Dendritic cell treated with granulocyte-macrophage colony-stimulating factor and Interleukin-4, amounts not matched to agents 40 ng/mL and 50 ng/mL, for 4 days (primary cell): ENCODE measurements around the gene SPRING1.
A peak's percentile ranks its signal among the peaks of the same experiment; 100 is the strongest.

Experiments
- H3K27ac Mint-ChIP-seq: one replicate; pipeline ENCODE4 v1.8.0; 2022; ENCODE audit warnings: mild to moderate bottlenecking, mixed read lengths
- H3K27me3 Mint-ChIP-seq: one replicate; pipeline ENCODE4 v1.8.0; 2022; ENCODE audit warnings: mild to moderate bottlenecking, mixed read lengths
- H3K36me3 Mint-ChIP-seq: one replicate; pipeline ENCODE4 v1.8.0; 2022; ENCODE audit warnings: low read depth, mixed read lengths
- H3K4me1 Mint-ChIP-seq: one replicate; pipeline ENCODE4 v1.8.0; 2022; ENCODE audit warnings: low read depth, mixed read lengths
- H3K4me3 Mint-ChIP-seq: one replicate; pipeline ENCODE4 v1.8.0; 2022; ENCODE audit warnings: mild to moderate bottlenecking, moderate library complexity, mixed read lengths
- H3K9me3 Mint-ChIP-seq: one replicate; pipeline ENCODE4 v1.8.0; 2022; ENCODE audit warnings: mixed read lengths
- intact Hi-C: fragments of 100-400 bp; cut with micrococcal nuclease; formaldehyde crosslinking; loops from one replicate; pipeline ENCODE4 v1.15.0; 2022

Gene SPRING1

DNA sequence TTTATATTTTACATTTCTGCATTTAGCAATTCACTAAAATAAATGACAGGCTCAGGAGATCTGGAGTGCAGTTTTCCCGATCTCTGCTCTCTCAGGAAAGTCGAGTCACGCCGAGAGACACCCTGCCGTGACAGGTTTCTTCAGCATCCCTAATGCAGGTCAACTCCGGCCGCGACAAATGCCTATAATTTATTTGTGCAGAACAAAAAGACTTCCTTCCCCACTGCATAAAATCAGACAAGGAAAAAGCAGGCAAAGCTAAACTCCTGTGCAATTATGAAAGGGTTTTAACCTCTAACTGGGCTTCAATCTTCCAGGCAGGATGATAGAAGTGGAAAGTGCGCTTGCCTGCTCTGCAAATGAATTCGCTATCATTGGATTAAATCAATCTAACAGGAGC lies 28.1 kb downstream of the SPRING1 start:
- H3K9me3 Mint-ChIP-seq: no peaks in the 10 kb centered on the region
- no peak overlapping the region for H3K4me3 Mint-ChIP-seq
- H3K4me1 Mint-ChIP-seq: peaks cover 10% of the 10 kb centered on the region
- no peak overlapping the region for H3K27ac Mint-ChIP-seq
- H3K36me3 Mint-ChIP-seq: peaks cover 25% of the 10 kb centered on the region
- H3K27me3 Mint-ChIP-seq: peaks cover 26% of the 10 kb centered on the region
- intact Hi-C loops: loop anchor here (2.0 kb wide), 1 partner anchor 711 kb away; no protein-coding TSS in a partner anchor

GRCh38 chr12:116708826-116709756 lies 28.8 kb downstream of the SPRING1 start:
- intact Hi-C loops: loop anchor here (2.0 kb wide), 1 partner anchor 710 kb away; no protein-coding TSS in a partner anchor
- Mint-ChIP-seq H3K27me3 (peaks cover 26% of the 10 kb centered on the region), H3K4me1 (peaks cover 10% of the 10 kb centered on the region), H3K27ac (no peak overlapping the region), H3K4me3 (peak overlapping the region; percentile 50), H3K36me3 (peaks cover 18% of the 10 kb centered on the region), H3K9me3 (no peaks in the 10 kb centered on the region)

- Mint-ChIP-seq H3K9me3 (no peaks in the 10 kb centered on the region), H3K4me3 (no peak overlapping the region), H3K27me3 (peaks cover 26% of the 10 kb centered on the region), H3K27ac (no peak overlapping the region), H3K4me1 (peaks cover 15% of the 10 kb centered on the region), H3K36me3 (peaks cover 9% of the 10 kb centered on the region)
- intact Hi-C loops: loop anchor here (2.0 kb wide), 1 partner anchor 709 kb away; no protein-coding TSS in a partner anchor
These were observed 30.1 kb downstream of the SPRING1 start for GRCh38 chr12:116707751-116708150.

DNA sequence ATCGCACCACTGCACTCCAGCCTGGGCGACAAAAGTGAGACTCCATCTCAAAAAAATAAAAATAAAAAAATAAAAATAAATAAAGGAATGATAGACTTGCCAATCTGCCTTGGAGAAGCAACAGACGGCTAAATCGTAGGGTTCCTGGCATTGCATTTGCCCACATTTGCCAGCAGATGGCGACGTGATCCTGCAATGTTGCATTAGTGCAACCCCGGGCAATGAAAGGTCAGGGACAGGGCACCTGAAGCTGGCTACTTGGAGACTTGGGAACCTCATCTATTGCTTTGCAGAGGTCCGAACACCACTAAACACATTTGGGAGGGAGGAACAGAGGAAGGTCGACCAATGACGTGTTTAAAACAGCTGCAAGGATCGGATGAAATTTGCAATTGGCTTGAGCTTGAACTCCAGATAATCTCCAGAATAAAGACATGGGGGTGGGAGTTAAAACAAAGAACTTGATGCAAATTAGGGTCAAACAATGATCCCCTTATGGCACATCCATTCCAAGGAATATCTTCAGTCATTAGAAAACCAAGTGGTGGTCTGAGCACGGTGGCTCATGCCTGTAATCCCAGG lies 34.6 kb downstream of the SPRING1 start:
- H3K4me1 Mint-ChIP-seq: peaks cover 5% of the 10 kb centered on the region
- no peak overlapping the region for H3K27ac Mint-ChIP-seq
- H3K27me3 Mint-ChIP-seq: peaks cover under 1% of the 10 kb centered on the region
- no peak overlapping the region for H3K4me3 Mint-ChIP-seq
- intact Hi-C loops: no loop called here
- no peaks in the 10 kb centered on the region for H3K36me3 Mint-ChIP-seq
- H3K9me3 Mint-ChIP-seq: no peaks in the 10 kb centered on the region

DNA sequence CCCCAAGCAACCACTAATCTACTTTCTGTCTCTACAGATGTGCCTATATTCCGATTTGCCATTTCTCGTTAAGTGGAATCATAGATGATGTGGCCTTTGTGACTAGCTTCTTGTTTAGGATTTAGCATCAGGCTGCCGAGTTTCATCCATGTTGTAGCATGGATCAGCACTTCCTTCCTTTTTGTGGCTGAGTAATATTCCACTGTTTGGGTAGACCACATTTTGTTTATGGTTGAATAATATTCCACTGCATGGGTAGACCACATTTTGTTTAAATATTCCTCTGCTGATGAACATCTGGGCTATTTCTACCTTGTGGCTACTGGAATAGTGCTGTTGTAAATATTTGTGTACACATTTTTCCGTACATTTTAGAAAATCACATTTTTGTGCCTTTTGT lies 36.4 kb downstream of the SPRING1 start:
- no peaks in the 10 kb centered on the region for H3K27me3 Mint-ChIP-seq
- no peak overlapping the region for H3K4me3 Mint-ChIP-seq
- H3K9me3 Mint-ChIP-seq: no peaks in the 10 kb centered on the region
- H3K36me3 Mint-ChIP-seq: no peaks in the 10 kb centered on the region
- intact Hi-C loops: no loop called here
- H3K27ac Mint-ChIP-seq: no peak overlapping the region
- peaks cover 5% of the 10 kb centered on the region for H3K4me1 Mint-ChIP-seq

- Mint-ChIP-seq H3K27ac (no peak overlapping the region), H3K9me3 (no peaks in the 10 kb centered on the region), H3K36me3 (no peaks in the 10 kb centered on the region), H3K4me3 (no peak overlapping the region), H3K4me1 (peaks cover 11% of the 10 kb centered on the region), H3K27me3 (peaks cover 4% of the 10 kb centered on the region)
- intact Hi-C loops: no loop called here
These were observed 37.8 kb downstream of the SPRING1 start for GRCh38 chr12:116700066-116700465.

DNA sequence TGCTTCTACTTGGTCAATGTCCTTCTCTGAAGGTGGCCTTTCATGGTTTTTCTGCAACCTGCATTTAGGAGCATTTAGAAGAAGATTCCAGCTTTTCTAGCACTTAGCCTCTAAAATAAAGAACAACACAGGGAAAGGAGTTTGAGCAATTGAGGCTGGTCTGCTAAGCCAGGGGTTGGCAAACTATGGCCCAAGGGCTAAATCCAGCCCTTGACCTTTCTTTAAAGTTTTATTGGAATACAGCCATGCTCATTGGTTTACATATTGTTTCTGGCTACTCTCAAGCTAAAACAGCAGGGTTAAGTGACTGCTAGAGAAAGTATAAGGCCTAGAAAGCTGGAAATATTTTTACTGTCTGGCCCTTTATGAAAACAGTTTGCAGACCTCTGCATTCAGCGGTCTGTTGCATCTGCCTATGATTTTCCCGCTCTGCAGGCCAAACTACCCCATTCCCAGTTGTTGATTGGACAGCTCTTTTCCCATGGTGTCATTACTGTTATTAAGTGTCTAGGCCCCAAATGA lies 39.3 kb downstream of the SPRING1 start:
- H3K36me3 Mint-ChIP-seq: no peaks in the 10 kb centered on the region
- H3K9me3 Mint-ChIP-seq: no peaks in the 10 kb centered on the region
- no peak overlapping the region for H3K27ac Mint-ChIP-seq
- intact Hi-C loops: no loop called here
- H3K27me3 Mint-ChIP-seq: peaks cover 17% of the 10 kb centered on the region
- no peak overlapping the region for H3K4me3 Mint-ChIP-seq
- peaks cover 25% of the 10 kb centered on the region for H3K4me1 Mint-ChIP-seq

DNA sequence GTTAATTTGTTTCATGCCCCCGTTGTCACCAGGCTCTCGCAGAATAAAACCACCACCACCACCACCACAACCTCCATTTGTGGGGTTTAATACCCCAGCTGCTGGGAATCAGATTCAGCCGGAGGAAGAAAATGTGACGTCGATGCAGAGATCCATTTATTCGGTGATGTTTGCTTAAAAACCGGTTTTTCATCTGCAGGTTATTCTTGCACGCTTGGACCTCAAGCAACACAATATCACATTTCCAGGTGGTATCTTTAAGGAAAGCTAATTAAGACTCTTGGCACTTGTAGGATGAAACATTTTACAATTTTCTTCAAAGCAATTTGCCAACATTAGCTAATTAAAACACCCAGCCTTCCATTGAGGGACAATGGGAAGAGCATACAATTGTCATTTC lies 39.8 kb downstream of the SPRING1 start:
- Mint-ChIP-seq H3K27ac (no peak overlapping the region), H3K4me1 (peaks cover 25% of the 10 kb centered on the region), H3K4me3 (no peak overlapping the region), H3K27me3 (peaks cover 18% of the 10 kb centered on the region), H3K36me3 (no peaks in the 10 kb centered on the region), H3K9me3 (no peaks in the 10 kb centered on the region)
- intact Hi-C loops: no loop called here

DNA sequence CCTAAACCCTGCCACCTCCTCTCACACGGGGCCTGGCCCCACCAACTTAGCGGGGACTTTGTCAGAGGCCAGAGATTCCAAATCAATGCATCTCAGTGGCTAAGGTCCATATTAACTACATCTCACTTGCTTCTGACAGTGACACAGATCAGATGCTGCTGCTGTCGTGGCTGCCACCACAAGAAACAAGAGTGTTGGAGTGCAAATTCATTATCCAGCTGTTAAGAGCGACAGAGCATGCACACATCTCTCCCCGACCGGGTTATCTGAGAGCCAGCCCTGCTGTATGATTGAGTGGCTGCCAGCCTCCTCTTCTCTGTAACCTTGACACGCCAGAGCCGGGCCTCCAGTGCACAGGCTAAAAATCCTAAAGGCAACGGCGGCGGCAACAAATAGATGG lies 40.2 kb downstream of the SPRING1 start:
- intact Hi-C loops: no loop called here
- H3K4me1 Mint-ChIP-seq: peaks cover 28% of the 10 kb centered on the region
- no peaks in the 10 kb centered on the region for H3K36me3 Mint-ChIP-seq
- H3K4me3 Mint-ChIP-seq: no peak overlapping the region
- no peak overlapping the region for H3K27ac Mint-ChIP-seq
- peaks cover 18% of the 10 kb centered on the region for H3K27me3 Mint-ChIP-seq
- H3K9me3 Mint-ChIP-seq: no peaks in the 10 kb centered on the region

GRCh38 chr12:116697305-116697704 lies 40.6 kb downstream of the SPRING1 start:
- peaks cover 32% of the 10 kb centered on the region for H3K4me1 Mint-ChIP-seq
- H3K36me3 Mint-ChIP-seq: no peaks in the 10 kb centered on the region
- intact Hi-C loops: no loop called here
- no peaks in the 10 kb centered on the region for H3K9me3 Mint-ChIP-seq
- H3K27me3 Mint-ChIP-seq: peaks cover 18% of the 10 kb centered on the region
- no peak overlapping the region for H3K27ac Mint-ChIP-seq
- H3K4me3 Mint-ChIP-seq: no peak overlapping the region

GRCh38 chr12:116695464-116695725 lies 42.5 kb downstream of the SPRING1 start:
- Mint-ChIP-seq H3K27ac (no peak overlapping the region), H3K36me3 (no peaks in the 10 kb centered on the region), H3K27me3 (peaks cover 18% of the 10 kb centered on the region), H3K4me3 (no peak overlapping the region), H3K4me1 (peaks cover 37% of the 10 kb centered on the region), H3K9me3 (no peaks in the 10 kb centered on the region)
- intact Hi-C loops: no loop called here

- Mint-ChIP-seq H3K9me3 (no peaks in the 10 kb centered on the region), H3K4me1 (peaks cover 42% of the 10 kb centered on the region), H3K27ac (no peak overlapping the region), H3K4me3 (no peak overlapping the region), H3K36me3 (no peaks in the 10 kb centered on the region), H3K27me3 (peaks cover 18% of the 10 kb centered on the region)
- intact Hi-C loops: no loop called here
These were observed 43.0 kb downstream of the SPRING1 start for GRCh38 chr12:116694653-116695463.

GRCh38 chr12:116693286-116694227 lies 44.3 kb downstream of the SPRING1 start:
- Mint-ChIP-seq H3K27ac (no peak overlapping the region), H3K9me3 (no peaks in the 10 kb centered on the region), H3K27me3 (peaks cover 18% of the 10 kb centered on the region), H3K36me3 (no peaks in the 10 kb centered on the region), H3K4me1 (peaks cover 42% of the 10 kb centered on the region), H3K4me3 (peak overlapping the region; percentile 32)
- intact Hi-C loops: no loop called here
